SK-N-SH (cell line): ENCODE measurements around the gene CCDC50.

Source experiments
- EZH2phosphoT487 ChIP-seq: fragments of 200-600 bp; sonication (generic); IDR thresholded peaks from 2 replicates; pipeline ENCODE4 v1.6.1; 2017; ENCODE audit warnings: low read depth, mixed run types, mild to moderate bottlenecking, antibody characterized with exemption, moderate library complexity, borderline replicate concordance
- FOXJ3 ChIP-seq: sonication (generic); formaldehyde crosslinking; IDR thresholded peaks from 2 replicates; pipeline ENCODE4 v1.5.1; 2020; ENCODE audit warnings: mild to moderate bottlenecking, missing genetic modification reagents
- JUND ChIP-seq: IDR thresholded peaks from 2 replicates; pipeline ENCODE4 v1.4.0; 2012
- POLR2AphosphoS5 ChIP-seq: IDR thresholded peaks from 2 replicates; pipeline ENCODE4 v1.6.1; 2012; ENCODE audit warnings: low read depth, low read length
- RAD21 ChIP-seq: IDR thresholded peaks from 2 replicates; pipeline ENCODE4 v1.6.1; 2012; ENCODE audit warnings: mild to moderate bottlenecking, low read length
- SMC3 ChIP-seq: IDR thresholded peaks from 2 replicates; pipeline ENCODE4 v1.6.1; 2012; ENCODE audit warnings: low read depth, low read length, improper control_type of control experiment
- TAF1 ChIP-seq: IDR thresholded peaks from 2 replicates; pipeline ENCODE4 v1.6.1; 2012; ENCODE audit warnings: low read depth, mild to moderate bottlenecking, low read length, moderate library complexity, borderline replicate concordance
- TCF12 ChIP-seq: IDR thresholded peaks from 2 replicates; pipeline ENCODE4 v1.4.0; 2012
- USF1 ChIP-seq: IDR thresholded peaks from 2 replicates; pipeline ENCODE4 v1.4.0; 2012; ENCODE audit warnings: low read depth, borderline replicate concordance
- YY1 ChIP-seq: IDR thresholded peaks from 2 replicates; pipeline ENCODE4 v1.4.0; 2012; ENCODE audit warnings: low read depth, mild to moderate bottlenecking
- TF ChIP-seq, protein P1 (sequence below): fragments of 200-600 bp; sonication (generic); IDR thresholded peaks from 2 replicates; pipeline ENCODE4 v1.6.1; 2017; ENCODE audit warnings: antibody characterized with exemption, mild to moderate bottlenecking, moderate library complexity
- TF ChIP-seq, protein P2 (sequence below): IDR thresholded peaks from 2 replicates; pipeline ENCODE4 v1.6.1; 2012; ENCODE audit warnings: mild to moderate bottlenecking, low read depth, low read length, moderate library complexity
- TF ChIP-seq, protein P3 (sequence below): IDR thresholded peaks from 2 replicates; pipeline ENCODE4; 2012

GRCh38 chr3:191366675-191367074 is 37.5 kb downstream of the CCDC50 start:
- no peak for TF ChIP-seq TCF12
- TF ChIP-seq, protein P1, sequence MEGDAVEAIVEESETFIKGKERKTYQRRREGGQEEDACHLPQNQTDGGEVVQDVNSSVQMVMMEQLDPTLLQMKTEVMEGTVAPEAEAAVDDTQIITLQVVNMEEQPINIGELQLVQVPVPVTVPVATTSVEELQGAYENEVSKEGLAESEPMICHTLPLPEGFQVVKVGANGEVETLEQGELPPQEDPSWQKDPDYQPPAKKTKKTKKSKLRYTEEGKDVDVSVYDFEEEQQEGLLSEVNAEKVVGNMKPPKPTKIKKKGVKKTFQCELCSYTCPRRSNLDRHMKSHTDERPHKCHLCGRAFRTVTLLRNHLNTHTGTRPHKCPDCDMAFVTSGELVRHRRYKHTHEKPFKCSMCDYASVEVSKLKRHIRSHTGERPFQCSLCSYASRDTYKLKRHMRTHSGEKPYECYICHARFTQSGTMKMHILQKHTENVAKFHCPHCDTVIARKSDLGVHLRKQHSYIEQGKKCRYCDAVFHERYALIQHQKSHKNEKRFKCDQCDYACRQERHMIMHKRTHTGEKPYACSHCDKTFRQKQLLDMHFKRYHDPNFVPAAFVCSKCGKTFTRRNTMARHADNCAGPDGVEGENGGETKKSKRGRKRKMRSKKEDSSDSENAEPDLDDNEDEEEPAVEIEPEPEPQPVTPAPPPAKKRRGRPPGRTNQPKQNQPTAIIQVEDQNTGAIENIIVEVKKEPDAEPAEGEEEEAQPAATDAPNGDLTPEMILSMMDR = no peak
- TF ChIP-seq EZH2phosphoT487 = no peak
- no peak for TF ChIP-seq RAD21
- no peak for TF ChIP-seq FOXJ3 (CRISPR knock-in tag)
- TF ChIP-seq YY1 = no peak
- TF ChIP-seq POLR2AphosphoS5 = no peak
- no peak for TF ChIP-seq JUND
- TF ChIP-seq, protein P2, sequence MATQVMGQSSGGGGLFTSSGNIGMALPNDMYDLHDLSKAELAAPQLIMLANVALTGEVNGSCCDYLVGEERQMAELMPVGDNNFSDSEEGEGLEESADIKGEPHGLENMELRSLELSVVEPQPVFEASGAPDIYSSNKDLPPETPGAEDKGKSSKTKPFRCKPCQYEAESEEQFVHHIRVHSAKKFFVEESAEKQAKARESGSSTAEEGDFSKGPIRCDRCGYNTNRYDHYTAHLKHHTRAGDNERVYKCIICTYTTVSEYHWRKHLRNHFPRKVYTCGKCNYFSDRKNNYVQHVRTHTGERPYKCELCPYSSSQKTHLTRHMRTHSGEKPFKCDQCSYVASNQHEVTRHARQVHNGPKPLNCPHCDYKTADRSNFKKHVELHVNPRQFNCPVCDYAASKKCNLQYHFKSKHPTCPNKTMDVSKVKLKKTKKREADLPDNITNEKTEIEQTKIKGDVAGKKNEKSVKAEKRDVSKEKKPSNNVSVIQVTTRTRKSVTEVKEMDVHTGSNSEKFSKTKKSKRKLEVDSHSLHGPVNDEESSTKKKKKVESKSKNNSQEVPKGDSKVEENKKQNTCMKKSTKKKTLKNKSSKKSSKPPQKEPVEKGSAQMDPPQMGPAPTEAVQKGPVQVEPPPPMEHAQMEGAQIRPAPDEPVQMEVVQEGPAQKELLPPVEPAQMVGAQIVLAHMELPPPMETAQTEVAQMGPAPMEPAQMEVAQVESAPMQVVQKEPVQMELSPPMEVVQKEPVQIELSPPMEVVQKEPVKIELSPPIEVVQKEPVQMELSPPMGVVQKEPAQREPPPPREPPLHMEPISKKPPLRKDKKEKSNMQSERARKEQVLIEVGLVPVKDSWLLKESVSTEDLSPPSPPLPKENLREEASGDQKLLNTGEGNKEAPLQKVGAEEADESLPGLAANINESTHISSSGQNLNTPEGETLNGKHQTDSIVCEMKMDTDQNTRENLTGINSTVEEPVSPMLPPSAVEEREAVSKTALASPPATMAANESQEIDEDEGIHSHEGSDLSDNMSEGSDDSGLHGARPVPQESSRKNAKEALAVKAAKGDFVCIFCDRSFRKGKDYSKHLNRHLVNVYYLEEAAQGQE = no peak
- TF ChIP-seq USF1 = no peak
- TF ChIP-seq TAF1 = no peak
- TF ChIP-seq, protein P3, sequence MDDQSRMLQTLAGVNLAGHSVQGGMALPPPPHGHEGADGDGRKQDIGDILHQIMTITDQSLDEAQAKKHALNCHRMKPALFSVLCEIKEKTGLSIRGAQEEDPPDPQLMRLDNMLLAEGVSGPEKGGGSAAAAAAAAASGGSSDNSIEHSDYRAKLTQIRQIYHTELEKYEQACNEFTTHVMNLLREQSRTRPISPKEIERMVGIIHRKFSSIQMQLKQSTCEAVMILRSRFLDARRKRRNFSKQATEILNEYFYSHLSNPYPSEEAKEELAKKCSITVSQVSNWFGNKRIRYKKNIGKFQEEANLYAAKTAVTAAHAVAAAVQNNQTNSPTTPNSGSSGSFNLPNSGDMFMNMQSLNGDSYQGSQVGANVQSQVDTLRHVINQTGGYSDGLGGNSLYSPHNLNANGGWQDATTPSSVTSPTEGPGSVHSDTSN = no peak
- TF ChIP-seq SMC3 = no peak
